Neural progenitor cell (in vitro differentiated cells): ENCODE results near the gene RPH3AL. TPM values are rescaled to one million over a fixed set of nuclear protein-coding genes. Genes with fewer than 3 reads are reported as not detected.

Experiments used
- DNase-seq: peaks from one replicate; pipeline ENCODE4 v3.0.0-alpha.2; 2016; ENCODE audit warnings: low spot score
- H2AFZ ChIP-seq: fragments of 200-600 bp; sonication (generic); replicated peaks from 2 replicates; pipeline ENCODE4 v1.6.1; 2016; ENCODE audit warnings: antibody characterized with exemption
- H3F3A ChIP-seq: fragments of 200-600 bp; sonication (generic); 2 replicates; pipeline ENCODE4 v1.6.1; 2016; ENCODE audit warnings: antibody characterized with exemption, low read depth
- H3K27ac ChIP-seq: fragments of 200-600 bp; sonication (generic); 2 replicates; pipeline ENCODE4 v1.5.1; 2016; ENCODE audit warnings: mild to moderate bottlenecking
- H3K27me3 ChIP-seq: fragments of 200-600 bp; sonication (generic); 2 replicates; pipeline ENCODE4 v1.6.1; 2016; ENCODE audit warnings: mild to moderate bottlenecking, moderate library complexity
- H3K36me3 ChIP-seq: fragments of 200-600 bp; sonication (generic); 2 replicates; pipeline ENCODE4 v1.5.1; 2016
- H3K4me1 ChIP-seq: fragments of 200-600 bp; sonication (generic); 2 replicates; pipeline ENCODE4 v1.6.1; 2016; ENCODE audit warnings: mixed run types
- H3K4me2 ChIP-seq: fragments of 200-600 bp; sonication (generic); 2 replicates; pipeline ENCODE4 v1.6.1; 2016
- H3K4me3 ChIP-seq: fragments of 200-600 bp; sonication (generic); 2 replicates; pipeline ENCODE4 v1.5.1; 2016
- H3K79me2 ChIP-seq: fragments of 200-600 bp; sonication (generic); 2 replicates; pipeline ENCODE4 v1.6.1; 2016; ENCODE audit warnings: low read depth
- H3K9ac ChIP-seq: fragments of 200-600 bp; sonication (generic); 2 replicates; pipeline ENCODE4 v1.6.1; 2016
- H3K9me3 ChIP-seq: fragments of 200-600 bp; sonication (generic); 2 replicates; pipeline ENCODE4 v1.5.1; 2016; ENCODE audit warnings: low read depth
- H4K20me1 ChIP-seq: fragments of 200-600 bp; sonication (generic); 2 replicates; pipeline ENCODE4 v1.6.1; 2016; ENCODE audit warnings: low read depth
- H3K27ac Mint-ChIP-seq: 3 replicates; pipeline ENCODE4 v1.8.0; 2021; ENCODE audit warnings: mixed read lengths
- H3K27me3 Mint-ChIP-seq: 2 replicates; pipeline ENCODE4 v1.8.0; 2022; ENCODE audit warnings: low read depth, mild to moderate bottlenecking, inconsistent platforms, moderate library complexity, mixed read lengths; ENCODE audit not compliant: insufficient read depth
- H3K36me3 Mint-ChIP-seq: 3 replicates; pipeline ENCODE4 v1.8.0; 2021; ENCODE audit warnings: mixed read lengths
- H3K4me1 Mint-ChIP-seq: 3 replicates; pipeline ENCODE4 v1.8.0; 2021; ENCODE audit warnings: mixed read lengths
- H3K4me3 Mint-ChIP-seq: 3 replicates; pipeline ENCODE4 v1.8.0; 2021; ENCODE audit warnings: mild to moderate bottlenecking, moderate library complexity, mixed read lengths
- H3K9me3 Mint-ChIP-seq: 3 replicates; pipeline ENCODE4 v1.8.0; 2020; ENCODE audit warnings: mixed read lengths
- CTCF ChIP-seq: fragments of 200-600 bp; sonication (generic); IDR thresholded peaks from 2 replicates; pipeline ENCODE4 v1.5.1; 2017; ENCODE audit warnings: antibody characterized with exemption, mild to moderate bottlenecking
- EZH2 ChIP-seq: fragments of 200-600 bp; sonication (generic); IDR thresholded peaks from 2 replicates; pipeline ENCODE4 v1.6.1; 2017; ENCODE audit warnings: antibody characterized with exemption, mild to moderate bottlenecking, moderate library complexity
- EZH2phosphoT487 ChIP-seq: fragments of 200-600 bp; sonication (generic); IDR thresholded peaks from 2 replicates; pipeline ENCODE4 v1.6.1; 2017; ENCODE audit warnings: antibody characterized with exemption
- total RNA-seq: library from RNA; depleted of rRNA; stranded (reverse); fragments of >200 nt; gene quantifications from 2 replicates; pipeline ENCODE4 v1.2.3, GENCODE V29; 2015; ENCODE audit warnings: low replicate concordance

RPH3AL gene
- total RNA-seq, 1 donor from 2014 or later: 7.5 TPM

DNA sequence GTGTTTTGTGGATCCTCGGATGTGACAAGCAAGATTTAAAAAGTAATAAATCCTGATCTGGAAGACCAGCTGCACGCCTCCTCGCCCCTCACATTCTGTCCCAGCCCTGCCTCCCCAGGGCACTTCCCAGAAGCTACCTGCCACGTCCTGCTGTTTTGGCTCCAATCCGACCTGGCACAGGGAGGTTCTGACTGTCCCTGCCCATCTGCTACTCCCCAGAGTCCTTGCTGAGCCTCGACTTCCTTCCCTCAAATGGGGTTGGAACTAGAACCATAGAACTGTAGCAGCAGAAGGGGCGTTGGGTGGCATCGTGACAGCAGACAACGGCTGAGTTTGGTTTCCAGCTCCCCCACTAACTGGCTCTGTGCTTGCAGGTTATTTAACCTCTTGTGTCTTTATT lies 71.7 kb downstream of the RPH3AL start:
- no peaks in the 10 kb centered on the region for H4K20me1 ChIP-seq
- H3K4me3 ChIP-seq: no peak overlapping the region
- no peaks in the 10 kb centered on the region for H3K36me3 ChIP-seq
- peaks cover 2% of the 10 kb centered on the region for H3K36me3 Mint-ChIP-seq
- no peaks in the 10 kb centered on the region for H3K9me3 ChIP-seq
- no peak overlapping the region for H3K27ac Mint-ChIP-seq
- H2AFZ ChIP-seq: no peak overlapping the region
- H3F3A ChIP-seq: no peaks in the 10 kb centered on the region
- H3K9ac ChIP-seq: no peak overlapping the region
- no peaks in the 10 kb centered on the region for H3K79me2 ChIP-seq
- no peak overlapping the region for H3K27ac ChIP-seq
- no peak overlapping the region for H3K4me3 Mint-ChIP-seq
- TF ChIP-seq EZH2 (no peak), EZH2phosphoT487 (no peak), CTCF (no peak)
- H3K4me2 ChIP-seq: no peak overlapping the region
- no peaks in the 10 kb centered on the region for H3K4me1 Mint-ChIP-seq
- H3K4me1 ChIP-seq: no peaks in the 10 kb centered on the region
- peaks cover 8% of the 10 kb centered on the region for H3K27me3 Mint-ChIP-seq
- no peak for DNase-seq
- H3K27me3 ChIP-seq: no peaks in the 10 kb centered on the region
- peaks cover 16% of the 10 kb centered on the region for H3K9me3 Mint-ChIP-seq

DNA sequence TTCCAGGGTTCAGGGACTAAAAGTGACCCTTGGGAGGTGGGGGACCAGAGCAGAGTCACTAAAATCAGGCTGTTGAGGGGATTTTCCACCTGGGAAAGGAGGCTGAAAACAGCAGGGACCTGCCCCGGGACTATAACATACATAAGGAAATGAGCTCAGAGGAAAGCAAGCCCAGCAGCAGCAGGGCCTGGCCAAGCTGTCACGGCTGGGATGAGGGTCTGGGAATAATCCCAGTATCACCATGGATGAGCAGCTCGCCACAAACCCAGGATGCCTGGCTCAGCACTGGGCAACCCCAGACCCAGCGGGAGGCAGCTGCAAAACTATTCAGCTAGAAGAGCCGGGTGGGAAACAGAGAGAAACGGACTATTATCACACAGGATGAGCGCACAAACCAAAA lies 72.4 kb downstream of the RPH3AL start:
- peak overlapping the region; percentile 23 for H3K27ac Mint-ChIP-seq
- H3K9me3 Mint-ChIP-seq: peaks cover 16% of the 10 kb centered on the region
- Histone ChIP-seq H3K9me3 (no peaks in the 10 kb centered on the region), H3K4me1 (no peaks in the 10 kb centered on the region), H3F3A (no peaks in the 10 kb centered on the region), H3K4me2 (no peak overlapping the region), H3K27me3 (no peaks in the 10 kb centered on the region), H3K4me3 (no peak overlapping the region), H3K27ac (no peak overlapping the region), H3K36me3 (no peaks in the 10 kb centered on the region), H4K20me1 (no peaks in the 10 kb centered on the region), H3K9ac (no peak overlapping the region), H2AFZ (no peak overlapping the region), H3K79me2 (no peaks in the 10 kb centered on the region)
- peaks cover 2% of the 10 kb centered on the region for H3K36me3 Mint-ChIP-seq
- DNase-seq: no peak
- peaks cover 8% of the 10 kb centered on the region for H3K27me3 Mint-ChIP-seq
- no peak overlapping the region for H3K4me3 Mint-ChIP-seq
- no peaks in the 10 kb centered on the region for H3K4me1 Mint-ChIP-seq
- TF ChIP-seq EZH2 (no peak), EZH2phosphoT487 (no peak), CTCF (no peak)

GRCh38 chr17:279776-280175 lies 72.8 kb downstream of the RPH3AL start:
- no peaks in the 10 kb centered on the region for H3K27me3 ChIP-seq
- H3K27me3 Mint-ChIP-seq: peaks cover 6% of the 10 kb centered on the region
- no peaks in the 10 kb centered on the region for H3K36me3 ChIP-seq
- no peak overlapping the region for H2AFZ ChIP-seq
- peaks cover 16% of the 10 kb centered on the region for H3K9me3 Mint-ChIP-seq
- H3K4me3 ChIP-seq: no peak overlapping the region
- TF ChIP-seq EZH2phosphoT487 (no peak), CTCF (no peak)
- DNase-seq: no peak
- H3K79me2 ChIP-seq: no peaks in the 10 kb centered on the region
- peak overlapping the region; percentile 23 for H3K27ac Mint-ChIP-seq
- no peaks in the 10 kb centered on the region for H3K9me3 ChIP-seq
- H3K9ac ChIP-seq: no peak overlapping the region
- H3K4me1 ChIP-seq: no peaks in the 10 kb centered on the region
- no peaks in the 10 kb centered on the region for H3K4me1 Mint-ChIP-seq
- no peaks in the 10 kb centered on the region for H4K20me1 ChIP-seq
- no peak overlapping the region for H3K4me2 ChIP-seq
- H3K27ac ChIP-seq: no peak overlapping the region
- H3F3A ChIP-seq: no peaks in the 10 kb centered on the region
- H3K36me3 Mint-ChIP-seq: peaks cover 2% of the 10 kb centered on the region
- H3K4me3 Mint-ChIP-seq: no peak overlapping the region

DNA sequence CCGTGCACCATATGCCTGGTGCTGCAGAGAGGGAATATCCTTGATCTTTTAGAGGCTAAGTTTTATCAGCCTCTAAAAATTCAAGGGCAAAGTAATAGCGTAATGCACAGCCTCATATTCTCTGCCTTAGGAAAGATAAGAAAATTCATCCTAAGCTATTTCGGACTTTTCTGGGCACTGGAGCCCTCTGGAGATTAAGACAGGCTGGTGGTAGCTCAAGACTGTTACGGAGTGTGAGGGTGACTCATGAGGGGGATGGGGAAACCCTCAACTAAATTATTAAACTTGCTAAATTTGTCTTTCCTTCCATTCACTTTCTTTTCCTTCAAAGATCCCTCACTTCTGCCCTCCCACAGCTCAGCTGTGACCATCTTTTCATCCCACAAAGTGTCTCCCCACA lies 73.3 kb downstream of the RPH3AL start:
- Mint-ChIP-seq H3K27me3 (peaks cover 6% of the 10 kb centered on the region), H3K27ac (no peak overlapping the region), H3K4me3 (no peak overlapping the region), H3K36me3 (peaks cover 2% of the 10 kb centered on the region), H3K4me1 (no peaks in the 10 kb centered on the region), H3K9me3 (peaks cover 16% of the 10 kb centered on the region)
- no peak for DNase-seq
- no peak overlapping the region for H3K4me2 ChIP-seq
- no peaks in the 10 kb centered on the region for H3K36me3 ChIP-seq
- H3K79me2 ChIP-seq: no peaks in the 10 kb centered on the region
- no peak overlapping the region for H3K4me3 ChIP-seq
- H4K20me1 ChIP-seq: no peaks in the 10 kb centered on the region
- no peaks in the 10 kb centered on the region for H3F3A ChIP-seq
- no peak overlapping the region for H2AFZ ChIP-seq
- H3K9me3 ChIP-seq: no peaks in the 10 kb centered on the region
- H3K9ac ChIP-seq: no peak overlapping the region
- TF ChIP-seq CTCF: no peak
- no peak for TF ChIP-seq EZH2phosphoT487
- no peak for TF ChIP-seq EZH2
- H3K4me1 ChIP-seq: no peaks in the 10 kb centered on the region
- no peaks in the 10 kb centered on the region for H3K27me3 ChIP-seq
- H3K27ac ChIP-seq: no peak overlapping the region
